VCaP (cell line): ENCODE measurements around the gene HS3ST5.

Experiments
- H3K27ac ChIP-seq: fragments of 450-650 bp; 2 replicates; pipeline ENCODE4 v1.5.1; 2017
- CTCF ChIP-seq: fragments of 450-650 bp; conservative IDR thresholded peaks from 2 replicates; pipeline ENCODE4 v1.5.1; 2017; ENCODE audit warnings: mild to moderate bottlenecking, moderate library complexity

The HS3ST5 gene

GRCh38 chr6:114375541-114376192, 32.8 kb upstream of the HS3ST5 start:
- no peak for TF ChIP-seq CTCF
- no peak overlapping the region for H3K27ac ChIP-seq

- H3K27ac ChIP-seq: no peak overlapping the region
- TF ChIP-seq CTCF: no peak
Measured at GRCh38 chr6:114367315-114367961, 24.6 kb upstream of the HS3ST5 start.

- no peak for TF ChIP-seq CTCF
- no peak overlapping the region for H3K27ac ChIP-seq
Measured at GRCh38 chr6:114366899-114367298, 24.1 kb upstream of the HS3ST5 start.

- TF ChIP-seq CTCF: no peak
- H3K27ac ChIP-seq: no peak overlapping the region
Measured at GRCh38 chr6:114364301-114364700, 21.5 kb upstream of the HS3ST5 start.

- no peak overlapping the region for H3K27ac ChIP-seq
- TF ChIP-seq CTCF: no peak
Measured at GRCh38 chr6:114362957-114363356, 20.1 kb upstream of the HS3ST5 start.

- no peak for TF ChIP-seq CTCF
- H3K27ac ChIP-seq: no peak overlapping the region
Measured at GRCh38 chr6:114362396-114362795, 19.6 kb upstream of the HS3ST5 start.

GRCh38 chr6:114361036-114361435, 18.2 kb upstream of the HS3ST5 start:
- no peak for TF ChIP-seq CTCF
- H3K27ac ChIP-seq: no peak overlapping the region
